Fibroblast of the conjunctiva (primary cell): Measurements from ENCODE around the gene DMBX1.

Experiments used
- DNase-seq: peaks from one replicate; pipeline ENCODE4 v3.0.0-alpha.2; 2010; ENCODE audit warnings: low read depth

Gene DMBX1

DNA sequence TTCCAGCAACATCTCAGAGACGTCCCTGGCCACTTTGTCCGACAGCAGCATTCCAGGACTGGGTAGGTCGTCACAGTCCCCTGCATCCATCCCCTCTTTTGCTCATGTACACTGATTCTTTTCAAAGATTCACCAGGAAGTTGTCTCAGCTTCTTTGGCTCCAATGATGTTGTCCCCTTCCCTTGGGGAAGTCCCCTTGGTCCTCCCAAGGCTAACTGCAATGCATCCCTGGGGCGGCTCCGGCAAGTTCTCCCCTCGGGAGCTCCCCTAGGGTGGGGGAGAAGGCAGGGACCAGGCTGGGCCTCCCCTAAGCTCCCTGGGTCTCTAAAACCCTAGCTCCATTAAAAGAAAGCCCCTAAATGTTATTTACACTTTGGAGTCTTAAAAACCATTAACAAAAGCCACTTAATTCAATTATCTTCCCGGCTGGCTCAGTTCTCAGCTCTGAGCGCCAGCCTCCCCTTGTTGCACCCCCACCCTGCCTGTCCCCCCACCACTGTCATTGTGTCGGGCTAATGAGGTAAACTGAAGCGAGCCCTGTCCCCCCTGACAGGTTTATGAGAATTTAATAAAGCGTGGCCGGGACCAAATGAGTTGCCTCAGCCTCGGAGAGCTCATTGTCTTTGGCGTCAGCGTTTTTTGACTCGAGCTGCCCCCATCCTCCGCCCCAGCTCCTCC lies 36.5 kb downstream of the DMBX1 start:
- no peak for DNase-seq

DNA sequence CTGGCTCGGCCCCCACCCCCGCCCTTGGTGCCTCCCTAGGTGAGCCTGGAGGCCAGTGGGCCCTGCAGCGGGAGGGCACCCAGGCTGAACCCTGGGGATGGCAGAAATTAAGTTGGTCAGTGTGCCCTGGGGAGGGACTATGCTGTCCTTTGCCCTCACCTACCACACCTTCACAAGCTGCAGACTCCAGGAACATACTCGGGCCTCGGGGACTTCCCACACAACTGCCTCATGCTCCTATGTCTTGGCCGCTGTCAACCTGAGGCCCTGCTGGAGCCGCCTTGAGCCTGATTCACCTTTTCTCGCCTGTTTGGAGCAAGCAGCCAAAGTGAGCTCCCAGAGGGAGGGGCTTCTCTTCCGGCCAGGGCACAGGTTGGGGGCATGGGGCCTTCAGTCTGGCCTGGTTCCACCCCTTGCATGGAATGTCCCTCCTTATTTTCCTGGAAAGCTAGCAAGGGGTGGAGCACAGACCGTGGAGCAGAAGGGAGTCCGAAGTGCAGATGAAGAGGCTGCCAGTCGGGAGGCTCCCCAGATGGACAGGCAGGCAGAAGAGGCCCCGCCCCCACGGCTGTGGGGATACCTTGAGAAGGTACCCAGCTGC lies 37.2 kb downstream of the DMBX1 start:
- no peak for DNase-seq

DNA sequence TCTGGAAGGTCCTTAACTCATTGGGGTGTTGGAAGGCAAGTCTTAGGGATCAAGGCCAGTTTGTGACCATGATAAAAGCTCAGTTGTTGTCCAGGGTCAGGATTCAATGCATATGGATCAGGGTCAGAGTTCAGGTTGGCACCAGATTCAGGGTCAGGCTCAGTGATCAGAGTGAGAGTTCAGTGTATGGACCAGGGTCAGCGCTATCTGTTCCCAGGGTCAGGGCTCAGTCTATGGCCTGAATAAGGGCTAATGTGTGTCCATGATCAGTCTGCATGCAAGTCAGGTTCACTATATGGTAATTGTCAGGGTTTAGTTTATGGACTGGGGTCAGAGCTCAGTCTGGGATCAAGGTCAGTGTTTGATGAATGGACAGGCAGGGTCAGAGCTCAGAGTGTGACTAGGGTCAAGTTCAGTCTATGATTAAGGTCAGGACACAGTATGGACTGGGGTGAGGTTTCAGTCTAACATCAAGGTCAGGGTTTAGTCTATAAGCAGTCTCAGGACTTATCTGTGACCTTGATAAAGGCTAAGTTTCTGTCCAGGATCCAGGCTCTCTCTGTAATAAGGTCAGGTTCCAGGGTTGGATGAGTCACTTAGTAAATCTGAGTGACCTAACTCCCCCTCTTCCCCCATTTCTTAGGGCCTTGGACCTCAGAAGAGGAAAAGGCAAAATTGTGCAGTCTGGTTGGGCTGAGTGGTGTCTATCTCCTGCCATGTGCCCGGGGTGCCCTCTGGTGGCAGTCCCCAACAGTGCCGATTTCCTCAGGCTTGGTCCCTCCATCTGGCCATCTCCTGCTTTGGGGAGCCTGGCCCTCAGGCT lies 38.0 kb downstream of the DMBX1 start:
- peak; percentile 60 for DNase-seq

DNA sequence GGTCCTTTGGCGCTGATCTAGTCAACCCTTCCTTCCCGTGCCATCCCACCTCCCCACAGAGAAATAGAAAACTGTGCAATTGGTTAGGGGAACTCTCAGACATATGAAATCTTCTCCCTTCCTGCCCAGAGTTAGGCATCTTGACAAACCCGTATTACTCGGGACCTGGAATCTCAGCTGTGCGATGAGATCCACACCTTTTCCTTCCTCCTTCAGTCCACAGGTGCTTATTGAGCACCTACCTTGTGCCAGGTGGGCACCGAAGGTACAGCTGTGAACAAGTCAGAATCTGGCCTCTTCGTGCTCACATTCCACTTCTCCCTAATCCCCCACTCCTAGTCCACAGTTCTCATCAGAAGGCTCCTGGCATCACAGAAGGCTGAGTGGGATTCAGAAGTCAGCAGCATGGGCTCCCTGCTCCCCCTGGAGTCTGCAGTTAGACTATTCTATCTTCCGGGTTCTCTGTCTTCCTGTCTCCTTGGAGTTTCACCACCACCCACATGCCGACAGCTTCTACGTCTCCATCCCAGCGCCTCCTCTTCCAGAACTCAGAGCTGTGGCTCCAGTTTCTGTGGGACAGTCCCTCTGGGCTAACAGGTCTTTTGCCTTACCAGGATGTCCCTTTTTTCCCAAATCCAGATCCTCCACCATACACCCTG lies 38.8 kb downstream of the DMBX1 start:
- no peak for DNase-seq

DNA sequence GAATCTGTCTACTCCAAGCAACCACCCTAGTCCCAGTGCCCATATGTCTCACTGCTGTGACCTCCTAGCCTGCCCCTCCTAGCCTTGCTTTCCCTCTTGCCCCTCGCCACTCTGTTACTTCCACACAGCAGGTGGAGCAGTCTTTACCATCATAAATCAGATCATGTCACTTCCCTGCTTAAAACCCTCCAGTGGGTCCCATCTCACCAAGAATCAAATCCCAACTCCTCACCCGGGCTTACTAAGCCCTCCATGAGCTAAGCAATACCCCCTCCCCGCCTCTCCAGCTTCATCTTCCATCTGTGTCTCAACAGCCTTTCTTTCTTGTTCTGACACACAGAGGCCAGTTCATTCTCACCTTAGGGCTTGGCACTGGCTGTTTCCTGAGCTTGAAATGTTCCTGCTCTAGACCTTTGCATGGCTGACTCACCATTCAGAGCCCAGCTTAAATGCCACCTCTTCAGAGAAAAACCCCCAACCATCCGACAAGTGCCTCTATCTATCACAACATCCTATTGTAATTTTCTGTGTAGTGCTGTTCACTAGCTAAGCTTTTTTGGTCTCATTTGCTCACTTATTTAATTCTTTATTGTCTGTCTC lies 39.5 kb downstream of the DMBX1 start:
- no peak for DNase-seq

DNA sequence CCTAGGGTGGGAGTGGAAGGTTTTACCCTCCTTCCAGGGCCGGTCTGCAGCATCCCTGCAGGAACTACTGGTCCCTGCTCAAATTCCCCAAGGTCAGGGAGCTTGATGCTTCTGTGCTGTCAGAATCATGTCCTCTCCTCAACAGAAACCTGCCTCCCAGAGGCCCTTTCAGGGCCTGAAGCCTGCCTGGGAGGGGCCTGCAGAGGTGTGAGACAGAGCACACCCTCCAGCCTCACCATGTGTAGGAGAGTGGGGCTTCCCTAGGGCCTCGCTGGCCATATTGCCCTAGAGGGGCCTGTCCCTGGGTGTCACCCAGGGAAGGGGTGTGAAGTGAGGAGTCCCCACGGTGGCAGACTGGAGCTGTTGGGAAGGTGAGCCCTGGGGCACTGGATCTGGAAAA lies 40.7 kb downstream of the DMBX1 start:
- no peak for DNase-seq

DNA sequence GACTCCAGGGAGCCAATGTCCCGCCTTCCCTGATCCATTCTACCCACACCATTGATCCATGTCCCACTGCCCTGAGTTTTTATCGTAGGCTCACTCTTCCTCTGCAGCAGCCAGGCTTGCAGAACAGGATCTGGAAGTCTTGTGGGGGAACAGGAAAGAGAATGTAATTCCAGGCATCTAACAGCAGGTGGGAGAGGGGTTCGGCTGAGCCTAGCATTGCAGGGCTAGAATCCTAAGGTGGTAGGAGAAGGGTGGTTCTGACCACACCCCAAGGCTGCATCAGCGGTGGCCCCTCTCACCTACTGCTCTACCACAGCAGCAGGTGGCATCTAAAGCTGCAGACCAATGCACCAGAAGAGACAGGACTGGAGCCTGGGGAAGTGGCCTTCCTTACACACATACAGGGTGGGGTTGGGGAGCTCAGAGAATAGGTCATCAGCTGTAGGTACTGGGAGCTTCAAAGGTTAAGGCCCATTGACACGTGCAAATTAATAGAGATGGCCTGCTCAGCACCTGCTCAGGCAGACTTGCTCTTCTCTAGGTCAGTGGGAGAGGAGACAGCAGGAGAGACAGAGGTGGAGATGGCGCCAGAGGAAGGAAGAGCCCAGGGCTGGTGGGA lies 41.3 kb downstream of the DMBX1 start:
- no peak for DNase-seq

DNA sequence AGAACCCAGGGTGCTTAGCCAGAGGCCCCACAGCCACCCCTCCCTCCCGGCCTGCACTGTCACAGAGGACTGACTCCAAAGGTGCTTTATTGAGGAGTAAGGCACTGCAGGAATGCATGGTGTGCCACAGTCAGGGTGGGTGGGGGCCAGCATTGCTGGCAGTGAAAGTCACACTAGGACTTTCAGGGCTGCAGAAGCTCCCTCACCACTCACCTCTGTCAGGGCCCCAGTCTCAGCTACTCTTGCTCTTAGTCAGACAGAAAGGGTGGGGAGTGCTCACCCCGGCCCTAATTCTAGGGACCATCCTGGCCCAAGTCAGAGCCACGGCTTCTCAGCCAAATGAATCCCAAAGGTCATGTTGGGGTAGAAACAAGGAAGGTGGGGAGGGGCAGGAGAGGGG lies 42.5 kb downstream of the DMBX1 start:
- no peak for DNase-seq

DNA sequence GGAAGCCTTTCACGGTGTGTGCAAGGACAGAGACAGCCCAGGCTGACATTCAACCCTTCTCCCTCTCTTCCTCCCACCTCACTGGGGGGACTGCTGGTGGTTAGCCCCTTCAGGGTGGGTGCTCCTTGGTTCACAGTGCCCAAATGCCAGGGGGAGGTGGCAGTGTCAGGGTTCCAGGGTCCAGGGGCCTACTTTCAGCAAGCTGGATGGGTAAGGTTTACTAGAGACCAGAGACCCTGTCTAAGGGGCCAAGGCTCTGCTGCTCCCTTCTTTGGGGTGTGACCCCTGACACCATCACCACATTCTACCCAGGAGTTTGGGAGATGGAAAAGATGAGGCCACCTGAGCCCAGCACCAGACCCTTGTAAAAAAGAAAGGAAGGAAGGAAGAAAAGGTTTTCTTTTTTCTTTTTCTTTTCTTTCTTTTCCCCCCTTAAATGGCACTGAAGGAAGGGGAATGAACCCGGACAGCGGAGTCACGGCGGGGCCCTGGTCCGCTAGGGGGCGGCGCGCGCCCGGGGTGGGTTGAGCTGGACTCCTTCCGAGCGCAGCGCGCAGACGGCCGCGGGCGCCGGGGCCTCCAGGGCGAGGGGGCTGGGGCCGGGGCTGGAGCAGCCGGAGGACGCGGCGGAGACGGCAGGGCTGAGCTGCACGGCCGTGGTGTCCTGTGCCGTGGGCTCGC lies 43.0 kb downstream of the DMBX1 start:
- DNase-seq, result no peak

DNA sequence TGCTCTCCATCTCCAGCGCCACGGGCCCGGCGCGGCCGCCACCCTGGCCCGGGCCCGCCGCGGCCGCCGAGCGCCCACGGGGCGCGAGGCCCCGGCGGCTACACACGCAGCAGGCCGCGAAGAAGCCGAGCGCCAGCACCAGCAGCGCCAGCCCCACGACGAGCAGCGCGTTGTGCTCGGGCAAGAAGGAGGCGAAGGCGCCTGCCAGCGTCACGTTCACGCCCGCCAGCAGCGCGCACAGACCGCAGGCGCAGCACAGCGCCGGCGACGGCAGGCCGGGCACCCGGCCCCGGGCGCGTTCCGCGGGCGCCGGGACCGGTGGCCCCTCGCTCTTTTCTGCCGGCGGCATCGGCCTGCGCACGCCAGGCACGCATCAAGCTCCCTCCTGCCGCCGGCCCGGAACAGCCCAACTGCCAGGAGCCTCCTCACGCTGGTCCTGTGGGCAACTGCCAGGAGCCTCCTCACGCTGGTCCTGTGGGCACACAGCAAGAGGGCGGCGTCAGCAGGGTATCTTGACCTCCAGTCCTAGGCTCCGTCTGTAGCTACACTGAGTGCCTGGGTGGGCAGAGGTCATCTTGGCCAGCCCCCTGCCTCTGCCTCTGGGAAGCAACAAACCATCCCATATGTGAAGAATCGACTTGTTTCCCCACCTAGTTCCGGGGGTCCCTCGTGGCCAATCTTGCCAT lies 43.7 kb downstream of the DMBX1 start:
- DNase-seq, result no peak

DNA sequence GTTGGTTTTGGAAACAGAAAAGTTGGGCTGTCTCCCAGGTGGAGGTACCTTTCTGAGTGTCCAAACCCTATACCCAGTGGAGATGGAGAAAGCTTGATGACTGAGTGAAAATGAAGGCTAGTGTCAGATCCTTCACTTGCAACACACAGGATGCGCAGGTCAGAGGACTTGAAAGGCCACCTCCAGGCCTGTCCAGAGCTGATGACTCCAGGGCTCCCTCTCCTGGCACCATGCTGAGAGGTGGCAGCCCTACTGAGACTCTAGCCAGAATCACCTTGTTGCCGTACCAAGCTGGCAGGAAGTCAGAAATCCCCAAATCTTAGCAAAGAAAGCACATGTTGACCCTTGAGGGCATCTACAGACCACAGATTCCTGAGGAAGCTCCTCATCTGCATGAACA lies 45.4 kb downstream of the DMBX1 start:
- DNase-seq, result no peak

DNA sequence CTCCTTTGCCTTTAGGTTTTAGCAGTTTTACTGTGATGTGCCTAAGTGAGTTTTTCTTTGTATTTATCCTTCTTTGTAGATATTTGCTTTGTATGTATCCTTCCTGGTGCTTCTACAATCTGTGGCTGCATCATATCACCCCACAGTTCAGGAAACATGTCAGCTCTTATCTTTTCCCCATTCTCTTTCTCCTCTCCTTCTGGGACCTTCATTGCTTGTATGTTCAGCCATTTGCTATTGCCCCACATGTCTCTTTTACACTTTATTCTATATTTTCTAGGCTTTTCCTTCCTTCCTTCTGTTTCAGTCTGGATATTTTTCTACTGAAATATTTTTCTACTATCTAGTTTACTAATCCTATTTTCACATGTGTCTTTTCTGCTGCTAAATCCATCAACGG lies 46.9 kb downstream of the DMBX1 start:
- no peak for DNase-seq

DNA sequence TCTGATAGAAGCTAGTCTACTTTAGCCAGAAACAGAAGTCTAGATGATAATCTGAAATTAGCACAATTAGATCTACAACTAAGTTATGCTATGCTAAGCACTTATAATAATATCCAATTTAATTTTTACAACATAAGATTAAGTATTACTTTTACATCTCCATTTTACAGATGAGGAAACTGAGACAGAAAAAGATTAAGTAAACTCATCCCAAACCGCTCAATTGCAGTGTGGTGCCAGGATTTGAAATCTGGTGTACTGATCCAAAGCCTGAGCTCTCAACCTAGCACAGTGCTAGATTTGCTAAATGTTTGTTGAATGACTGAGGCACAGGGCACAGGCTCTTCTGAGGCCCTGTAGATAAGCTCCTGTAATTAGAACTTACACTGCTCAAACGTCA lies 48.0 kb downstream of the DMBX1 start:
- DNase-seq, result no peak

DNA sequence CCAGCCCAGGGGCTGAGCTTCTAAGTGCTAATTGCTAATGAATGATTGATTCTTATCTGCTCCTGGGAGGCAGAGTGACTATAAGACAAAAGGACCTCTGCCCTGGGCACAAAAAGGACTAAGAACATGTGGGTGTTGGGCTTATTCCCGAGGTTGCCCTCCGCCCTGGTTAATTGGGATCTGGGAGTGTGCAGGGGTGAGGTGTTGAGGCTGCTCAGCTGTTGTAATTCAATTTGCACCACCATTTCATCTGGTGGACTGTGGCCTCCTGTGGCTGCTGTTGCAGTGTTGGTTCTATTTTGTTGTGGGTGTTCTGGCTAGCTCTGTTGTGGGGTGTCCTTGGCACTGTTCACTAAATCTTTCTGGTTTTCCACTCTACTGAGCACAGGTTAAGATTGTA lies 48.5 kb downstream of the DMBX1 start:
- no peak for DNase-seq
